Stimulated activated CD4-positive, alpha-beta T cell treated with anti-CD3 and anti-CD28 coated beads, Interleukin-4, amount 100 ng/mL, for 4 hours (primary cell): ENCODE results near the gene CCDC88B.

Experiments
- DNase-seq, 2 experiments: peaks; one replicate each; pipeline ENCODE4 v3.0.0-alpha.2; 2020

CCDC88B gene

GRCh38 chr11:64384028-64384737 is 44.2 kb downstream of the CCDC88B start:
- no peak for DNase-seq

- no peak for DNase-seq
These were observed 45.3 kb downstream of the CCDC88B start for GRCh38 chr11:64384981-64385944.

- no peak for DNase-seq
These were observed 46.1 kb downstream of the CCDC88B start for GRCh38 chr11:64385945-64386704.

- DNase-seq = no peak
These were observed 47.9 kb downstream of the CCDC88B start for GRCh38 chr11:64387916-64388315.

GRCh38 chr11:64388894-64389293 is 48.9 kb downstream of the CCDC88B start:
- DNase-seq = no peak

GRCh38 chr11:64389851-64390250 is 49.8 kb downstream of the CCDC88B start:
- DNase-seq = no peak

- DNase-seq = no peak
These were observed 50.6 kb downstream of the CCDC88B start for GRCh38 chr11:64390558-64390957.

- DNase-seq = no peak
These were observed 51.8 kb downstream of the CCDC88B start for GRCh38 chr11:64391839-64392238.

- no peak for DNase-seq
These were observed 55.6 kb downstream of the CCDC88B start for GRCh38 chr11:64395545-64396078.

- DNase-seq = no peak
These were observed 56.1 kb downstream of the CCDC88B start for GRCh38 chr11:64396079-64396591.

- no peak for DNase-seq
These were observed 60.1 kb downstream of the CCDC88B start for GRCh38 chr11:64400102-64400501.

GRCh38 chr11:64400667-64401066 is 60.7 kb downstream of the CCDC88B start:
- DNase-seq = no peak

- DNase-seq = no peak
These were observed 61.8 kb downstream of the CCDC88B start for GRCh38 chr11:64401775-64402174.

- DNase-seq = no peak
These were observed 63.1 kb downstream of the CCDC88B start for GRCh38 chr11:64403106-64403505.

- no peak for DNase-seq
These were observed 66.4 kb downstream of the CCDC88B start for GRCh38 chr11:64406221-64406946.
